ENCODE data around the gene NEUROD4.

GRCh38 chr12:55058776-55059175 is 39.0 kb downstream of the NEUROD4 start:
- TF ChIP-seq, protein P1, sequence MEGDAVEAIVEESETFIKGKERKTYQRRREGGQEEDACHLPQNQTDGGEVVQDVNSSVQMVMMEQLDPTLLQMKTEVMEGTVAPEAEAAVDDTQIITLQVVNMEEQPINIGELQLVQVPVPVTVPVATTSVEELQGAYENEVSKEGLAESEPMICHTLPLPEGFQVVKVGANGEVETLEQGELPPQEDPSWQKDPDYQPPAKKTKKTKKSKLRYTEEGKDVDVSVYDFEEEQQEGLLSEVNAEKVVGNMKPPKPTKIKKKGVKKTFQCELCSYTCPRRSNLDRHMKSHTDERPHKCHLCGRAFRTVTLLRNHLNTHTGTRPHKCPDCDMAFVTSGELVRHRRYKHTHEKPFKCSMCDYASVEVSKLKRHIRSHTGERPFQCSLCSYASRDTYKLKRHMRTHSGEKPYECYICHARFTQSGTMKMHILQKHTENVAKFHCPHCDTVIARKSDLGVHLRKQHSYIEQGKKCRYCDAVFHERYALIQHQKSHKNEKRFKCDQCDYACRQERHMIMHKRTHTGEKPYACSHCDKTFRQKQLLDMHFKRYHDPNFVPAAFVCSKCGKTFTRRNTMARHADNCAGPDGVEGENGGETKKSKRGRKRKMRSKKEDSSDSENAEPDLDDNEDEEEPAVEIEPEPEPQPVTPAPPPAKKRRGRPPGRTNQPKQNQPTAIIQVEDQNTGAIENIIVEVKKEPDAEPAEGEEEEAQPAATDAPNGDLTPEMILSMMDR (IDR thresholded peaks at IDR 0.05; ENCODE audit: insufficient read depth, low read length, poor library complexity, severe bottlenecking) = no peak
- no peak for TF ChIP-seq EZH2phosphoT487 (conservative IDR thresholded peaks at IDR 0.05; ENCODE audit: low read length)
